Fibroblast of pulmonary artery (primary cell): Measurements from ENCODE around the gene CDKL5.

Source experiments
- DNase-seq: peaks from one replicate; pipeline ENCODE4 v3.0.0-alpha.2; 2010; ENCODE audit warnings: low read depth
- H3K4me3 ChIP-seq: replicated peaks from 2 replicates; pipeline ENCODE4 v1.5.1; 2011; ENCODE audit warnings: low read depth, mild to moderate bottlenecking, control low read depth, low read length, moderate library complexity
- TF ChIP-seq, protein P1 (sequence below): IDR thresholded peaks from 2 replicates; pipeline ENCODE4 v1.5.1; 2011; ENCODE audit warnings: mild to moderate bottlenecking, control low read depth, low read length, inconsistent platforms; ENCODE audit errors: missing control alignments

The CDKL5 gene

DNA sequence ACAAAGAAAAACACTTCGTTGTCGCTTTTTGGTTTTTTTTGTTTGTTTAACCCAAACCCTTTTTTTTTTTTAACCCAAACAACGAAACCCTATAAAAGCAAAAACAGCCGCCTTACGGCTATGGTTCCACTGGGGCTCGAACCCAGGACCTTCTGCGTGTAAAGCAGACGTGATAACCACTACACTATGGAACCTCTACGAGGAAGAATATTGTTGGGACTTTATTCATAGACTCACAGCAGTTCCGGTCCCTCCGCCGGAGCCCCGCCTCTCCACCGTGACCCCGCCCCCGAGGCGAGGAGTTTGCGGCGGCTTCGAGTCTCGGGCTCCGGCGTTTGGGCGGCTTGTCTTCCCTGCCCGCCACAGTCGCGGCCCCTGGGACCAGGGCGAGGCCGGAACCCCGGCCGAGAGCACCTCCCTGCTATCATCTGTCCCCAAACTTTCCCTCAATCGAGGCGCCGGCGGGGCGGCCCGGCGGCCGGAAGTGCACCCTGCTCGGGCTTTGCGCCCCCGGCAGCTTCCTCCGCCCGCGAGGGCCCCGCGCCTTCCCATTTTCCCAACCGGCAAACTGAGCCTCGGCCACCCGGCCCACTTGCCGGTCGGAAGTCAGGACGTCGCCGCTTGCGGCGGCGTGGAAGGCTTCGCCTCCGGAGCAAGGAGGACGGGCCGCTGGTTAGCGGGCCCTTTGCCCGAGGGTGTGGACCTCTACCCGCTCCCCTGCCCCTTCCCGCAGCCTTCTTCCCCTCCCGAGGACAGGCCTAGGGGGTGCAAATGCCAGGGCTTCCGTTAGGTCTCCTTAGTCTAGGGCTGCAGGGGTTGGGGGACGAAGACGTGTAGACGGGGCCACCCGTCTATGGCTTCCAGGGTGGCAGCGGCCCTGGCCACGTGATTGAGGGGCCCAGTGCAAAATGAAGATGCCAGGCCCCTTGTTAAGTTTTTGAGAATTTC is 249.7 kb downstream of the CDKL5 start:
- TF ChIP-seq, protein P1, sequence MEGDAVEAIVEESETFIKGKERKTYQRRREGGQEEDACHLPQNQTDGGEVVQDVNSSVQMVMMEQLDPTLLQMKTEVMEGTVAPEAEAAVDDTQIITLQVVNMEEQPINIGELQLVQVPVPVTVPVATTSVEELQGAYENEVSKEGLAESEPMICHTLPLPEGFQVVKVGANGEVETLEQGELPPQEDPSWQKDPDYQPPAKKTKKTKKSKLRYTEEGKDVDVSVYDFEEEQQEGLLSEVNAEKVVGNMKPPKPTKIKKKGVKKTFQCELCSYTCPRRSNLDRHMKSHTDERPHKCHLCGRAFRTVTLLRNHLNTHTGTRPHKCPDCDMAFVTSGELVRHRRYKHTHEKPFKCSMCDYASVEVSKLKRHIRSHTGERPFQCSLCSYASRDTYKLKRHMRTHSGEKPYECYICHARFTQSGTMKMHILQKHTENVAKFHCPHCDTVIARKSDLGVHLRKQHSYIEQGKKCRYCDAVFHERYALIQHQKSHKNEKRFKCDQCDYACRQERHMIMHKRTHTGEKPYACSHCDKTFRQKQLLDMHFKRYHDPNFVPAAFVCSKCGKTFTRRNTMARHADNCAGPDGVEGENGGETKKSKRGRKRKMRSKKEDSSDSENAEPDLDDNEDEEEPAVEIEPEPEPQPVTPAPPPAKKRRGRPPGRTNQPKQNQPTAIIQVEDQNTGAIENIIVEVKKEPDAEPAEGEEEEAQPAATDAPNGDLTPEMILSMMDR: no peak
- DNase-seq: peak; percentile 76
- peak overlapping the region; percentile 58 for H3K4me3 ChIP-seq

DNA sequence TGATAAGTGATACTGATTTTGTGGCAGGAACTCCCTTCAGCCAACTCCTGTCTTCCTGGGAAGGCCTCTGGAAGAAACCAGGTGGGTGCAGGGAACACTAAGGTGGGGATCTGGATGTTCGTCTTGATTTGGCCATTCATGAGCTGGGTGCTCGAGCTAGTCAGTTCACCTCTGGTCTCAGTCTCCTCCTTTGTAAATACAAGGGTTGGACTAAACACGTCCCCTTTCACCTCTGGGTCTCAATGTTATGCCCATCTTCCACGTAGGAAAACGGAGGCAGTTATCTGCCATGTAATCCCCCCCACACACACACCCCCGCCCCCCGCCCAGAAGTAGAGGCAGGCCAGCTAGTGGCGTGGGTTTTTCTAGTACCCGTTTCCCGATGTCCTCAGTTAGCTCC is 250.6 kb downstream of the CDKL5 start:
- DNase-seq: no peak
- TF ChIP-seq, protein P1: no peak
- no peak overlapping the region for H3K4me3 ChIP-seq

DNA sequence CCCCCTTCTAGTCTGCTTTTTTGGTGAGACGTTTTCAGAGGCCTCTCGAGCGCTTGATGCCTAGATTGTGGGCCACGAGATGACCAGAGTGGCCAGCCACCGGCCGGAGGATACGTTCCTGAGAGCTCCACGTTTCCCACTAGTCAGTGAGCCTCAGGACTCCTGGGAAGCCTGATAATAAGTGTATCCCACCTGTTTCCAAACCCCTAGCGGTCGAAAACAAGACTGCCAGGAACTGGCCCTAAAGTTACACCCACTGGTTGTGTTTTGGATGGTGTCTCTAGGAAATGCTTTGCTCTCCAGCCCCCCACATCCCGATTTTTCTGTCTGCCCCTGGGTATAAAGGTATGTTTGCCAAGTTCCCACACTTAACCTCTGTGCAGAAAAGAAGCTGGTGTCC is 251.1 kb downstream of the CDKL5 start:
- peak; percentile 14 for DNase-seq
- TF ChIP-seq, protein P1: peak; percentile 41
- no peak overlapping the region for H3K4me3 ChIP-seq

DNA sequence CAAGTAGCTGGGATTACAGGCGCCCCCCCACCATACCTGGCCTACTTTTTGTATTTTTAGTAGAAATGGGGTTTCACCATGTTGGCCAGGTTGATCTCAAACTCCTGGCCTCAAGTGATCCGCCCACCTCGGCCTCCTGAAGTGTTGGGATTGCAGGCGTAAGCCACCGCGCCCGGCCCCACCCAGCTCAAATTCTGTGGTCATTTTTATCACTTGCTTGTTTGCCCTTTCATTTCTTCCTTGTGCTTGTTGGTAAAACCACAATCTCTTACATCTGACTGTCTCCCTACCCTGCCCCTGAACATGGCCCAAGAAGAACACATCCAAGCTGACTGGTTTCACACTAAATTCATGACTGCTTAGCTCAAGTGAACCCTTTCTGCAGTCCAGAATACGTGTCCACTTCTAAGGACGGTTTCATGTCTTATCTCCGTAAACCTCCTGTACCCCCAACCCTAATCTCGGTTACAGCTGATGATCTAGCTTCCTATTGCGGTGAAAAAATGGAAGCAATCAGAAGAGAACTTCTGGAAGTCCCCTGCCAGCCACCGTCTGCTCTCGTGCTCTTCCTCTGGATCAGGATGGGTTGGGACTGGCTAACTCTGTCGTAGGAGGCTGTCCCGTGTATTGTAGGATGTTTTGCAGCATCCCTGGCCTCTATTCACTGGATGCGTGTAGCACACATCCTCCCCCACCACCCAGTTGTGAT is 251.9 kb downstream of the CDKL5 start:
- TF ChIP-seq, protein P1: no peak
- H3K4me3 ChIP-seq: no peak overlapping the region
- no peak for DNase-seq

DNA sequence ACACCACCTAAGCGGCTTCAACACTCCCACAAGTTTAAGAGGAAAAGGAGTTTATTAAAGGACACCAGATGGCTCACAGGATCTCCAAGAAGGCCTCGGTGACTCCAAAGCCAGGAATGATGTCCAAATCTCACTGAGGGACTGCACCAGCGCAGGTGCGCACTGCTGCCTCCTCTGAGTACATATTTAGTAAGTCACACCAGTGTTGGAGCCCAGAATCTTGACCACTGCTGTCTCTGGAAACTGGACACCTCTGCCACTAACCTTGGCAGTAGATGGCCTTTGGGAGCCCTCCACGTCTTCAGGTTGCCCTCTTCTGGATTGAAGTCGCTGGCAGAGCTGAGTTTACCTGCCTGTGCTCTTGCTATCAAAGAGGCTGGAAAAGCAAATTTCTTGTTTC is 256.6 kb downstream of the CDKL5 start:
- no peak for DNase-seq
- H3K4me3 ChIP-seq: no peak overlapping the region
- TF ChIP-seq, protein P1: no peak

DNA sequence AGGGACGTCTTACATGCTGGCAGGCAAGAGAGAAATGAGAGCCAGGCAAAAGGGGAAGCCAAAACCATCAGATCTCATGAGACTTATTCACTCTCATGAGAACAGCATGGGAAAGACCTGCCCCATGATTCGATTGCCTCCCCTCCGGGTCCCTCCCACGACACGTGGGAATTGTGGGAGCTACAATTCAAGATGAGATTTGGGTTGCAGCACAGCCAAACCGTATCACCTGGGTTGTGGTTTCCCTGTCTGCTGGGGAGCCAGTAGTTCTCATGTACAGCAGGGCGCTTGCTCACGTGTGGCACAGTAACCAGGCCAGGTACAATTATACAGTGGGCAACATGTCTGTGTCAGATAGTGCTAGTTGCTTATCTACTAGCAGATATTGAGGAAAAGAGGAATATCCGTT is 257.6 kb downstream of the CDKL5 start:
- no peak overlapping the region for H3K4me3 ChIP-seq
- DNase-seq: no peak
- TF ChIP-seq, protein P1: no peak
